SK-N-SH (cell line): Measurements from ENCODE around the gene SLC46A1. TPM values are rescaled to one million over a fixed set of nuclear protein-coding genes. Genes with fewer than 3 reads are reported as not detected.

ENCODE experiments used
- CTCF ChIA-PET: fragments of 300-600, 350-600 bp; formaldehyde crosslinking; extraction: SDS; loops from one replicate; lab custom pipeline; 2021; lab: Yijun Ruan, JAX
- POLR2A ChIA-PET: fragments of 350-600 bp; sonication (Branson Sonifier 250); formaldehyde crosslinking; extraction: SDS; loops from one replicate; lab custom pipeline; 2020; ENCODE audit warnings: antibody characterized with exemption, inconsistent platforms; lab: Yijun Ruan, JAX
- DNase-seq: peaks from one replicate; pipeline ENCODE4 v3.0.0; 2012
- H2AFZ ChIP-seq: fragments of 200-600 bp; sonication (generic); 2 replicates; pipeline ENCODE4 v1.8.1; 2016; ENCODE audit warnings: antibody characterized with exemption, mild to moderate bottlenecking, low read depth
- H3F3A ChIP-seq: fragments of 200-600 bp; sonication (generic); replicated peaks from 2 replicates; pipeline ENCODE3; 2016; ENCODE audit warnings: antibody characterized with exemption, mild to moderate bottlenecking; ENCODE audit not compliant: insufficient read depth
- H3K27ac ChIP-seq, 2 experiments: fragments of 200-500 bp in 1 of 2; fragments of 200-600 bp in 1 of 2; sonication (Bioruptor generic) in 1 of 2; sonication (generic), shearing (Covaris generic) in 1 of 2; 2 replicates each; pipeline versions ENCODE4 v1.5.1 to v1.6.1; 2014 to 2016; ENCODE audit warnings: low read depth in 2 of 2, inconsistent platforms in 1 of 2, low read length in 1 of 2, mild to moderate bottlenecking in 1 of 2, mixed read lengths in 1 of 2
- H3K27me3 ChIP-seq: fragments of 200-600 bp; sonication (generic), shearing (Covaris generic); 2 replicates; pipeline ENCODE4 v1.6.1; 2016; ENCODE audit warnings: mixed run types; ENCODE audit not compliant: insufficient read depth
- H3K36me3 ChIP-seq, 2 experiments: fragments of 200-500 bp in 1 of 2; fragments of 200-600 bp in 1 of 2; sonication (Bioruptor generic) in 1 of 2; sonication (generic) in 1 of 2; replicated peaks in 1 of 2; 2 replicates each; pipeline versions ENCODE3 to v1.5.1; 2014 to 2016; ENCODE audit warnings: low read length in 1 of 2, mild to moderate bottlenecking in 1 of 2; ENCODE audit not compliant: insufficient read depth in 2 of 2, control insufficient read depth in 1 of 2
- H3K4me1 ChIP-seq, 2 experiments: fragments of 200-500 bp in 1 of 2; fragments of 200-600 bp in 1 of 2; sonication (Bioruptor generic) in 1 of 2; sonication (generic), shearing (Covaris generic) in 1 of 2; 2 replicates each; pipeline versions ENCODE4 v1.5.1 to v1.6.1; 2014 to 2016; ENCODE audit warnings: low read depth in 1 of 2, low read length in 1 of 2, mixed run types in 1 of 2; ENCODE audit not compliant: insufficient read depth in 2 of 2, control insufficient read depth in 1 of 2
- H3K4me2 ChIP-seq: fragments of 200-600 bp; sonication (generic), shearing (Covaris generic); 2 replicates; pipeline ENCODE4 v1.6.1; 2017; ENCODE audit warnings: mixed run types
- H3K4me3 ChIP-seq, 2 experiments: fragments of 200-500 bp in 1 of 2; fragments of 200-600 bp in 1 of 2; sonication (Bioruptor generic) in 1 of 2; sonication (generic), shearing (Covaris generic) in 1 of 2; 2 replicates each; pipeline versions ENCODE4 v1.5.1 to v1.8.1; 2014 to 2016; ENCODE audit warnings: low read depth in 2 of 2, inconsistent platforms in 1 of 2, low read length in 1 of 2, mild to moderate bottlenecking in 1 of 2, mixed read lengths in 1 of 2, moderate library complexity in 1 of 2
- H3K79me2 ChIP-seq: fragments of 200-600 bp; sonication (generic); 2 replicates; pipeline ENCODE4 v1.8.1; 2017; ENCODE audit warnings: mild to moderate bottlenecking; ENCODE audit not compliant: insufficient read depth
- H3K9ac ChIP-seq: fragments of 200-600 bp; sonication (generic); 2 replicates; pipeline ENCODE4 v1.6.1; 2017; ENCODE audit warnings: mixed run types
- H3K9me2 ChIP-seq: fragments of 200-600 bp; sonication (generic); 2 replicates; pipeline ENCODE4 v1.6.1; 2017; ENCODE audit warnings: mixed run types
- H3K9me3 ChIP-seq: fragments of 200-600 bp; sonication (generic); 2 replicates; pipeline ENCODE4 v1.6.1; 2017; ENCODE audit warnings: mixed run types, mild to moderate bottlenecking, moderate library complexity
- H4K20me1 ChIP-seq: fragments of 200-600 bp; sonication (generic); 2 replicates; pipeline ENCODE4 v1.6.1; 2017; ENCODE audit warnings: mild to moderate bottlenecking, mixed run types; ENCODE audit not compliant: insufficient read depth
- CHD2 ChIP-seq: fragments of 150-350 bp; IDR thresholded peaks from 2 replicates; pipeline ENCODE4 v1.6.1; 2018; ENCODE audit warnings: low read length; ENCODE audit not compliant: partially characterized antibody
- EP300 ChIP-seq, 2 experiments: IDR thresholded peaks; 2 replicates each; pipeline versions ENCODE4 v1.4.0 to v1.6.1; 2012; ENCODE audit warnings: borderline replicate concordance in 1 of 2, low read depth in 1 of 2, low read length in 1 of 2
- EZH2phosphoT487 ChIP-seq: fragments of 200-600 bp; sonication (generic); IDR thresholded peaks from 2 replicates; pipeline ENCODE4 v1.6.1; 2017; ENCODE audit warnings: low read depth, mixed run types, mild to moderate bottlenecking, antibody characterized with exemption, moderate library complexity, borderline replicate concordance
- FOSL2 ChIP-seq: IDR thresholded peaks from 2 replicates; pipeline ENCODE4 v1.4.0; 2012; ENCODE audit warnings: low read depth, mild to moderate bottlenecking, moderate library complexity, borderline replicate concordance
- FOXM1 ChIP-seq: IDR thresholded peaks from 2 replicates; pipeline ENCODE4 v1.4.0; 2012; ENCODE audit warnings: low read depth, mild to moderate bottlenecking
- GABPA ChIP-seq: IDR thresholded peaks from 2 replicates; pipeline ENCODE4 v1.4.0; 2012; ENCODE audit warnings: low read depth, mild to moderate bottlenecking
- GATA2 ChIP-seq: sonication (generic); formaldehyde crosslinking; IDR thresholded peaks from 2 replicates; pipeline ENCODE4 v1.5.0; 2020; ENCODE audit warnings: mild to moderate bottlenecking, missing genetic modification reagents
- IRF3 ChIP-seq: fragments of 150-350 bp; IDR thresholded peaks from 2 replicates; pipeline ENCODE4 v1.6.1; 2016; ENCODE audit warnings: mild to moderate bottlenecking, low read depth, low read length
- MEF2A ChIP-seq: IDR thresholded peaks from 2 replicates; pipeline ENCODE4 v1.4.0; 2012; ENCODE audit warnings: low read depth, borderline replicate concordance
- NFIC ChIP-seq: IDR thresholded peaks from 2 replicates; pipeline ENCODE4 v1.4.0; 2012; ENCODE audit warnings: borderline replicate concordance
- NRF1 ChIP-seq: IDR thresholded peaks from 2 replicates; pipeline ENCODE4 v1.6.1; 2012; ENCODE audit warnings: low read depth, mild to moderate bottlenecking, low read length
- RAD21 ChIP-seq: IDR thresholded peaks from 2 replicates; pipeline ENCODE4 v1.6.1; 2012; ENCODE audit warnings: mild to moderate bottlenecking, low read length
- RCOR1 ChIP-seq: fragments of 150-350 bp; IDR thresholded peaks from 2 replicates; pipeline ENCODE4 v1.6.1; 2017; ENCODE audit warnings: antibody characterized with exemption, low read length
- RFX5 ChIP-seq: IDR thresholded peaks from 2 replicates; pipeline ENCODE4 v1.6.1; 2012; ENCODE audit warnings: mild to moderate bottlenecking, improper control_type of control experiment, low read length
- RXRA ChIP-seq: IDR thresholded peaks from 2 replicates; pipeline ENCODE4 v1.4.0; 2012; ENCODE audit warnings: low read depth, mild to moderate bottlenecking, borderline replicate concordance
- SIN3A ChIP-seq: IDR thresholded peaks from 2 replicates; pipeline ENCODE4 v1.6.1; 2012; ENCODE audit warnings: low read depth, mild to moderate bottlenecking, low read length, moderate library complexity, borderline replicate concordance
- SMC3 ChIP-seq: IDR thresholded peaks from 2 replicates; pipeline ENCODE4 v1.6.1; 2012; ENCODE audit warnings: low read depth, low read length, improper control_type of control experiment
- TEAD4 ChIP-seq: IDR thresholded peaks from 2 replicates; pipeline ENCODE4 v1.4.0; 2012; ENCODE audit warnings: mild to moderate bottlenecking, borderline replicate concordance; ENCODE audit not compliant: insufficient read depth
- USF1 ChIP-seq: IDR thresholded peaks from 2 replicates; pipeline ENCODE4 v1.4.0; 2012; ENCODE audit warnings: low read depth, borderline replicate concordance
- YY1 ChIP-seq: IDR thresholded peaks from 2 replicates; pipeline ENCODE4 v1.4.0; 2012; ENCODE audit warnings: low read depth, mild to moderate bottlenecking
- WGBS: methylation state at CpG from one replicate; pipeline ENCODE4 v1.1.6; 2017; ENCODE audit warnings: low lambda C conversion rate; 5-methylcytosine and 5-hydroxymethylcytosine counted together
- polyA plus RNA-seq, 3 experiments: library from polyadenylated mRNA; depleted of rRNA; stranded (reverse); fragments of >200 nt; gene quantifications; 2 replicates each; pipeline ENCODE4 v1.2.3, GENCODE V29; 2012

SLC46A1 gene
- polyA plus RNA-seq, 1 of the 3 experiments (the other 2 are of a cell fraction) = 4.3 TPM

DNA sequence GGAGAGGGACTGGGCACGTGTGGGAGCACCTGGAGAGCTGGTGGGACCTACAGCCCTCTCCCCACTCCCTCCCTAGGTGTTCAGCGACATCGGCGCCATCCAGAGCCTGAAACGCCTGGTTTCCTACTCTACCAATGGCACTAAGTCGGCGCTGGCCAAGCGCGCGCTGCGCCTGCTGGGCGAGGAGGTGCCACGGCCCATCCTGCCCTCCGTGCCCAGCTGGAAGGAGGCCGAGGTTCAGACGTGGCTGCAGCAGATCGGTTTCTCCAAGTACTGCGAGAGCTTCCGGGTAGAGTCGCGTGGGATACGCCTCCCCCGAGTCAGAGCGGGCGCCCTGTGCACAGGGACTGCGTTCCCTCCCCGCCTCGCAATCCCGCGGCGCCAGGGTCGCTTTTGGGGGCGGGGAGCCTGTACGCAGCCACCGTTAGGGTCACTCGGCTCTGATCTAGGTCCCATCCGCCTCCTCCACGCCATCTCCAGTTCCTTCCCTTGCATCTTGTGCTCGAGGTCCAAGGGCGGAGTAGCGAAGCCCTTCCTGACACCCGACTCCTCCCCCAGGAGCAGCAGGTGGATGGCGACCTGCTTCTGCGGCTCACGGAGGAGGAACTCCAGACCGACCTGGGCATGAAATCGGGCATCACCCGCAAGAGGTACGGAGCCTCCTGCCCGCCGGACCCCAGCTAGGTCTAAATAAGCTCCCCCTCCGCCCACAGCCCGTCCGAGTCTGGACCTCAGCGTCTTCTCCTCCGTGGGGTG, 21.6 kb downstream of the SLC46A1 start (continued):
- TF ChIP-seq USF1 = no peak
- TF ChIP-seq FOSL2 = no peak
- no peak for TF ChIP-seq GATA2 (CRISPR knock-in tag)
- no peak for TF ChIP-seq MEF2A
- no peak for TF ChIP-seq TEAD4
- no peak for TF ChIP-seq RFX5
- TF ChIP-seq EZH2phosphoT487 = no peak
- TF ChIP-seq GABPA = no peak
- TF ChIP-seq, all 33 proteins: peak for 0

GRCh38 chr17:28381141-28381825, 24.7 kb downstream of the SLC46A1 start:
- Histone ChIP-seq H3K27me3 (no peaks in the 10 kb centered on the region), H4K20me1 (peaks cover 23% of the 10 kb centered on the region; the same call in 1 of the 2 replicates), H2AFZ (no peak overlapping the region), H3K9me3 (no peaks in the 10 kb centered on the region), H3F3A (no peaks in the 10 kb centered on the region), H3K9me2 (no peaks in the 10 kb centered on the region)
- TF ChIP-seq RAD21 (no peak), SMC3 (no peak), MEF2A (no peak), FOXM1 (no peak), EZH2phosphoT487 (no peak), SIN3A (no peak), NFIC (no peak), IRF3 (no peak), NRF1 (no peak), FOSL2 (no peak), YY1 (no peak), RXRA (no peak), RCOR1 (no peak), EP300 (IDR thresholded peaks at IDR 0.05; ENCODE audit: borderline replicate concordance in 1 of 2, low read depth in 1 of 2, low read length in 1 of 2) (no peak), CHD2 (no peak)
- TF ChIP-seq, all 33 proteins: peak for 0
- Histone ChIP-seq H3K27ac (no peak overlapping the region; a peak in 1 of 4 replicates), H3K79me2 (peaks cover 28% of the 10 kb centered on the region; the same call in 1 of the 2 replicates), H3K36me3 (peaks cover 4 to 18% of the 10 kb centered on the region in 2 experiments), H3K4me2 (no peak overlapping the region), H3K9ac (no peak overlapping the region), H3K4me1 (peaks cover 7 to 14% of the 10 kb centered on the region in 2 experiments; a peak in 2 of 4 replicates), H3K4me3 (no peak overlapping the region)
- 96% methylated on average over 70 of the region's 72 CpGs for WGBS
- CTCF ChIA-PET = interaction anchor here (1.1 to 1.4 kb wide), 3 partner anchors 11 to 24 kb away, joined by 3 to 6 read pairs (median 3); partner anchors contain the start of genes SLC46A1 and VTN
- POLR2A ChIA-PET = interaction anchor here (1.0 to 1.8 kb wide), 2 partner anchors 24 to 45 kb away, joined by 3 to 11 read pairs; partner anchors contain the start of genes SLC46A1 and TNFAIP1
- no peak for DNase-seq
